ENCODE measurements around the gene MOB1A. TPM values are rescaled to one million over a fixed set of nuclear protein-coding genes. Genes with fewer than 3 reads are reported as not detected.

MOB1A gene
- total and polyA plus RNA-seq, 2 of the 13 experiments (the other 11 are each of a cell fraction or from before 2014, with no cell fraction given) = 48.2 to 139 TPM

GRCh38 chr2:74198461-74199274 lies 20.0 kb upstream of the MOB1A start, which contains the start of gene MTHFD2 (continued):
- TF ChIP-seq IRX3 (CRISPR knock-in tag; IDR thresholded peaks at IDR 0.05; ENCODE audit: borderline replicate concordance, low read depth) (peak; percentile 27; the same call in 1 of the 2 replicates), TERF1 (CRISPR knock-in tag; IDR thresholded peaks at IDR 0.05) (no peak), ZSCAN9 (CRISPR knock-in tag; IDR thresholded peaks at IDR 0.05; ENCODE audit: borderline replicate concordance) (peak; percentile 61; the same call in 1 of the 2 replicates), NFE2L2 (IDR thresholded peaks at IDR 0.05; ENCODE audit: low read length) (no peak), PLRG1 (conservative IDR thresholded peaks at IDR 0.05) (no peak), PHF5A (CRISPR knock-in tag; IDR thresholded peaks at IDR 0.05; ENCODE audit: low read depth, unreplicated experiment) (no peak), ZNF547 (CRISPR knock-in tag; IDR thresholded peaks at IDR 0.05) (peak; percentile 99), ATF7 (IDR thresholded peaks at IDR 0.05) (no peak), ATF7 (CRISPR knock-in tag; IDR thresholded peaks at IDR 0.05) (peak; percentile 82), MAFF (IDR thresholded peaks at IDR 0.05; ENCODE audit: low read depth, low read length) (no peak), LCORL (IDR thresholded peaks at IDR 0.05) (no peak), LCORL (CRISPR knock-in tag; IDR thresholded peaks at IDR 0.05) (peak; percentile 88), CEBPB (IDR thresholded peaks at IDR 0.05; ENCODE audit: borderline replicate concordance, low read depth, low read length) (peak; percentile 74; the same call in 1 of the 2 replicates), RARG (CRISPR knock-in tag; IDR thresholded peaks at IDR 0.05; ENCODE audit: low read depth) (no peak; the same call in 1 of the 2 replicates), RXRA (CRISPR knock-in tag; IDR thresholded peaks at IDR 0.05) (peak; percentile 68), HIVEP1 (CRISPR knock-in tag; IDR thresholded peaks at IDR 0.05) (peak; percentile 93), EP300 (IDR thresholded peaks at IDR 0.05; ENCODE audit: low read depth in 2 of 2, low read length in 2 of 2) (peak in 1 of 2 experiments; percentile 42; a peak in 1 of 4 replicates), EP300 (CRISPR knock-in tag; IDR thresholded peaks at IDR 0.05; ENCODE audit: borderline replicate concordance) (peak; percentile 42; the same call in 1 of the 2 replicates), ZNF747 (CRISPR knock-in tag; IDR thresholded peaks at IDR 0.05; ENCODE audit: borderline replicate concordance) (peak; percentile 76; the same call in 1 of the 2 replicates), ZNF335 (CRISPR knock-in tag; IDR thresholded peaks at IDR 0.05) (no peak), TFE3 (CRISPR knock-in tag; IDR thresholded peaks at IDR 0.05) (peak; percentile 86), ZNF274 (CRISPR knock-in tag; IDR thresholded peaks at IDR 0.05) (peak; percentile 97), RERE (CRISPR knock-in tag; IDR thresholded peaks at IDR 0.05; ENCODE audit: low read depth) (no peak; the same call in 1 of the 2 replicates), ZNF552 (CRISPR knock-in tag; IDR thresholded peaks at IDR 0.05; ENCODE audit: borderline replicate concordance) (peak; percentile 77)
